Astrocyte (in vitro differentiated cells and primary cell): ENCODE measurements around the gene DCC.

Experiments
- CTCF ChIP-seq: IDR thresholded peaks from 2 replicates; pipeline ENCODE4 v1.5.1; 2011; ENCODE audit warnings: low read depth, mild to moderate bottlenecking, inconsistent platforms, low read length, moderate library complexity; ENCODE audit not compliant: insufficient read depth
- EZH2 ChIP-seq: IDR thresholded peaks from 2 replicates; pipeline ENCODE4 v1.6.1; 2012; ENCODE audit warnings: mild to moderate bottlenecking, low read length, inconsistent platforms; ENCODE audit not compliant: insufficient read depth

GRCh38 chr18:53526101-53526870 is 1186.3 kb downstream of the DCC start:
- TF ChIP-seq CTCF (no peak), EZH2 (no peak)
